SJSA1 (cell line): ENCODE data around the gene TOP3A. TPM values are rescaled to one million over a fixed set of nuclear protein-coding genes. Genes with fewer than 3 reads are reported as not detected.
"Not testable (repeated sequence)": the region's sequence is repeated elsewhere in the genome, so short reads cannot be mapped to it uniquely, and the experiment has no call there.

Experiments
- DNase-seq, 2 experiments: peaks; one replicate each; pipeline ENCODE4 v3.0.0-alpha.2; 2015 to 2020; ENCODE audit warnings: low spot score in 2 of 2, low read depth in 1 of 2
- H3K27ac ChIP-seq: fragments of 250-450 bp; sonication (Bioruptor Pico); 2 replicates; pipeline ENCODE4 v1.5.1; 2020; ENCODE audit warnings: mild to moderate bottlenecking, moderate library complexity
- H3K27me3 ChIP-seq: fragments of 250-450 bp; sonication (Bioruptor Pico); replicated peaks from 2 replicates; pipeline ENCODE4 v1.5.1; 2020; ENCODE audit warnings: mild to moderate bottlenecking, moderate library complexity
- H3K36me3 ChIP-seq: fragments of 250-450 bp; sonication (Bioruptor Pico); 2 replicates; pipeline ENCODE4 v1.5.1; 2020; ENCODE audit warnings: mild to moderate bottlenecking
- H3K4me1 ChIP-seq: fragments of 250-450 bp; sonication (Bioruptor Pico); replicated peaks from 2 replicates; pipeline ENCODE4 v1.6.1; 2021; ENCODE audit warnings: mild to moderate bottlenecking
- H3K4me3 ChIP-seq: fragments of 250-450 bp; sonication (Bioruptor Pico); 2 replicates; pipeline ENCODE4 v1.5.1; 2020; ENCODE audit warnings: mild to moderate bottlenecking
- H3K9me3 ChIP-seq: fragments of 250-450 bp; sonication (Bioruptor Pico); replicated peaks from 2 replicates; pipeline ENCODE4 v1.5.1; 2020; ENCODE audit warnings: mild to moderate bottlenecking
- total RNA-seq: library from RNA; depleted of rRNA; stranded (reverse); fragments of >200 nt; shearing (Covaris generic); gene quantifications from 2 replicates; pipeline ENCODE4 v1.2.3, GENCODE V29; 2014

The TOP3A gene
- total RNA-seq, 1 experiment from 2014 or later: 38.4 TPM

- H3K9me3 ChIP-seq: no peaks in the 10 kb centered on the region
- peaks cover 72% of the 10 kb centered on the region for H3K36me3 ChIP-seq
- H3K27me3 ChIP-seq: no peaks in the 10 kb centered on the region
- peaks cover 8% of the 10 kb centered on the region for H3K4me1 ChIP-seq
- H3K27ac ChIP-seq: no peak overlapping the region
- H3K4me3 ChIP-seq: no peak overlapping the region
- DNase-seq: no peak
These were observed 4.9 kb upstream of the TOP3A start for GRCh38 chr17:18319604-18320256.

DNA sequence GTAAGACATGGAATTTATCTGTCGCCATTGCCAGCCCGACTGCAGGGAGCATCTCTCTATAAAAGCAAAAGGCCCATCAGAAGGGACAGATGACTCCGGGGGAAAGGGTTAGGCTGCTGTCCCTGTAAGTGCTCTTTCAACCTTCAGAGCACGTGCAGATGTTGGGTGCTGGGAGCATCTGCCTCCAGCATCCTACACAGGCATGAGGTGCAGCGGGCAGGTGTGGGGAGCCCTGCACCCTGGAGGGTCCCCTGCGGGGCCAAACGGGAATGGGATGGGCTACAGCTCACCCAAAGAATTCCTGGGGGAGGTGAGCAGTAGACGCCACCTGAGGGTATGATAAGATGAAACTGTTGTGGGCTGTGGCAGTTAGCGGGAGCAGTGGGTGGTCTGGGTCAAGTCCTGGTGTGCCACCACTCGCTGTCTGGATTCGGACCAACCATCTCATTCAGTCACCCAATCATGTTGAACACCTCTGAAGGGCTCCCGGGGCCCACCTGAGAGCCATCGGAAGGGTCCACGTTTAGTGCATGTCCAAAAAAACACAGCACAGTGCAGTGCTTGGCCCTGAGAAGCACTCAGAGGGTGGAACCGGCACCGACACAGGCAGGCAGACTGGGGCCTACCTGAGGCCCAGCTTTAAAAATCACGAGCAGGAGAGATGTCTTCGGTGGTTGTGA is 4.1 kb upstream of the TOP3A start:
- Histone ChIP-seq H3K4me3 (no peak overlapping the region), H3K36me3 (peaks cover 69% of the 10 kb centered on the region), H3K4me1 (peaks cover 9% of the 10 kb centered on the region), H3K27ac (no peak overlapping the region), H3K9me3 (no peaks in the 10 kb centered on the region), H3K27me3 (no peaks in the 10 kb centered on the region)
- no peak for DNase-seq

- H3K27ac ChIP-seq: no peak overlapping the region
- no peak for DNase-seq
These were observed 3.3 kb upstream of the TOP3A start for GRCh38 chr17:18318117-18318516.

GRCh38 chr17:18315961-18316360 is 1.2 kb upstream of the TOP3A start:
- Histone ChIP-seq H3K36me3 (peaks cover 79% of the 10 kb centered on the region), H3K4me3 (peak overlapping the region; percentile 64), H3K9me3 (no peaks in the 10 kb centered on the region), H3K27ac (no peak overlapping the region), H3K4me1 (peaks cover 21% of the 10 kb centered on the region), H3K27me3 (no peaks in the 10 kb centered on the region)
- no peak for DNase-seq

More at GRCh38 chr17:18318117-18318516, 3.3 kb upstream of the TOP3A start:
- H3K9me3 ChIP-seq: no peaks in the 10 kb centered on the region
- no peaks in the 10 kb centered on the region for H3K27me3 ChIP-seq
- no peak overlapping the region for H3K4me3 ChIP-seq
- H3K4me1 ChIP-seq: peaks cover 16% of the 10 kb centered on the region
- H3K36me3 ChIP-seq: peaks cover 69% of the 10 kb centered on the region

DNA sequence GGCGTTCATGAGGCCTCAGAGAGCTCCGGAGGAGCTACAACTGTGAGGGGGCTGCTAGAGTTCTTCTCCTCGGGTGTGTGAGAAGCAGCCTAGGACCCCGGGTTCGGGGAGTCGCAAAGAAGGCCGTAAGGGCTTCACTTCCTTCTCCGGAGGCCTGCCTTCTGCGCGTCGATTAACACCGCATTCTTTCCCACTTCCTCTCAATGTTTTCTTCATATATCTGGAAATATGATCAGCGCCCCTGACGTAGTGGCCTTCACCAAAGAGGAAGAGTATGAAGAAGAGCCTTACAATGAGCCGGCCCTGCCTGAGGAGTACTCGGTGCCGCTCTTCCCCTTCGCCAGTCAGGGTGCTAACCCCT is 748 bp upstream of the TOP3A start:
- H3K27me3 ChIP-seq: no peaks in the 10 kb centered on the region
- H3K36me3 ChIP-seq: peaks cover 80% of the 10 kb centered on the region
- no peaks in the 10 kb centered on the region for H3K9me3 ChIP-seq
- peak overlapping the region; percentile 64 for H3K4me3 ChIP-seq
- no peak for DNase-seq
- peaks cover 21% of the 10 kb centered on the region for H3K4me1 ChIP-seq
- H3K27ac ChIP-seq: peak overlapping the region; percentile 48

DNA sequence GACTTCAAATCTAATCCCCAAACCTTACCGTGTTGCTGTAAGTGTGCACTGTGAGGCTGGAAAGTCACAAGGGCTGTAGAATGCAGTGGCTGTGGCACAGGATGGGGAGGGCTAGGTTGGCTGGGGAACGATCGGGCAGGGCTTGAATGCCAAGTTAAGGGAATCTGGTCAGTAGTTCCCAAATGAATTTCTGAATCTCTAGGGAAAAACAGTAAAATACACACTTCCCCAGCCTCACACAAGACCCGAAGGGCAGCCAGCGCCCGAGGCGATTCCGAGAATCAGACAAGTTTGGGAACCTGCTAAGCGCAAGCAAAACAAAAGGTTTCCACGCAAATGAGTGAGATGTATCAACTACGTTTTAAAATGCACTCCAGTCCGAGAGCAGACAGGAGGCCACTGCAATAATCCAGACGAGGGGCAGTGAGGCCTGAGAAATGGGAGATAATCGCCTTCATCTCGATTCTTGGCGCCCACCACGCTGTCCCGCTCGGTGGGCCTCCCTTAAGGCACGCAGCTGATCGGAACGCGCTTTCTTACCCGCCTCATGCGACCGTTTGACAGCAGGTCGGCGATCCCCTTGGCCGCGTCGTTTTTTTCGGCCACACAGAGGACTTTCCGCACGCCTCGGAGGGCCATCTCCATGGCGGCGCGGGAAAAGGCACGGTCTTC is 599 bp downstream of the TOP3A start:
- Histone ChIP-seq H3K27ac (peak overlapping the region; percentile 48; the same call in 1 of the 2 replicates), H3K27me3 (no peaks in the 10 kb centered on the region), H3K4me3 (peak overlapping the region; percentile 64), H3K36me3 (peaks cover 75% of the 10 kb centered on the region), H3K9me3 (no peaks in the 10 kb centered on the region), H3K4me1 (peaks cover 21% of the 10 kb centered on the region)
- no peak for DNase-seq

DNA sequence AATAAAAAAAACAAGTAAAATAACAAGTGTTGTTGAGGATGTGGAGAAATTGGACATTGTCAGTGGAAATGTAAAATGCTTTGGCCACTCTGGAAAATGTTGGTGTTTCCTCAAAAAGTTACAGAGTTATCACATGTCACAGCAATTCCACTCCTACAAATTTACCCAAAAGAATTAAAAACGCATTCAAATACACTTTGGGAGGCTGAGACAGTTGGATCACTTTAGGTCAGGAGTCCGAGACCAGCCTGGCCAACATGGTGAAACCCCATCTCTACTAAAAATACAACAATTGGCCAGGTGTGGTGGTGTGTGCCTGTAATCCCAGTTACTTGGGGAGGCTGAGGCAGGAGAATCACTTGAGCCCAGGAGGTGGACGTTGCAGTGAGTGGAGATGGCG is 5.6 kb downstream of the TOP3A start:
- DNase-seq: no peak
- no peaks in the 10 kb centered on the region for H3K27me3 ChIP-seq

GRCh38 chr17:18303206-18303605 is 11.6 kb downstream of the TOP3A start:
- DNase-seq, H3K27me3 ChIP-seq, H3K4me1 ChIP-seq, H3K9me3 ChIP-seq, H3K27ac ChIP-seq, H3K4me3 ChIP-seq: not testable (repeated sequence)
- peaks cover 82% of the 10 kb centered on the region for H3K36me3 ChIP-seq

More for the DNA sequence above, 5.6 kb downstream of the TOP3A start:
- Histone ChIP-seq H3K27ac (no peak overlapping the region), H3K4me1 (peaks cover 13% of the 10 kb centered on the region), H3K9me3 (no peaks in the 10 kb centered on the region), H3K36me3 (peaks cover 72% of the 10 kb centered on the region), H3K4me3 (no peak overlapping the region)

DNA sequence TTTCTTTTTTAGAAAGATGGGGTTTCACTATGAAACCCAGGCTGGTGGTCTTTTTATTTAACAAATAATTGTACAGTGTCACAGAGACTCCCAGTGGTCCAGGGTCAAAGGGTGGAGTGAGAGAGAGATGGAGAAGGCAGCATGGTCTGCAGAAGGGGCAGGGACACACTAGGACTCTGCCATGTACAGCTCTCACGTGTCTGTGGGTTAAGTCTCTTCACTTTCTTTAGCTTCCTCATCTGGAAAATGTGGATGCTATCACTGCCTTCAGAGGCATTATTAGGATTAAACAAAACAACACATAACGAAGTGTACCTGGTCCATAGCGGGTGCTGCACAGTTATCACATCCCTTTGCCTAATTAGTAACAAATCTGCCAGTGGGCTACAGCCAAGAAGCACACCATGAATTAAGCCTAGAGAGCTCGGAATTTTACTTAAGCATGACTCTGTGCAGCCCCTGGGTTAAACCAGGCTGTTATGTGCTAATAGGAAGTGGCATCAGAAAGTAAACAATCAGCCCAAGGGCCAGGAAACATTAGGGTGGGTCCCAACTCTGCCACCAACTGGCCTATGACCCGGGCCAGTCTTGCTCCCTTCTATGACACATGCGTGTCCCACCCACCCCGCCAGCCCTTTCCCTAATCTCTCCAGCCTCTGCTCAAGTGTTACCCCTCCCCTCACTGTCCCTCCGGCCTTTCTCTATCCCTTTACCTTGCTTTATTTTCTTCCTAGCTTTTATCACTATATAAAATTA is 13.9 kb downstream of the TOP3A start:
- H3K4me1 ChIP-seq: no peaks in the 10 kb centered on the region
- no peak overlapping the region for H3K4me3 ChIP-seq
- H3K9me3 ChIP-seq: no peaks in the 10 kb centered on the region
- H3K27ac ChIP-seq: no peak overlapping the region
- DNase-seq: no peak
- no peaks in the 10 kb centered on the region for H3K27me3 ChIP-seq
- peaks cover 76% of the 10 kb centered on the region for H3K36me3 ChIP-seq

DNA sequence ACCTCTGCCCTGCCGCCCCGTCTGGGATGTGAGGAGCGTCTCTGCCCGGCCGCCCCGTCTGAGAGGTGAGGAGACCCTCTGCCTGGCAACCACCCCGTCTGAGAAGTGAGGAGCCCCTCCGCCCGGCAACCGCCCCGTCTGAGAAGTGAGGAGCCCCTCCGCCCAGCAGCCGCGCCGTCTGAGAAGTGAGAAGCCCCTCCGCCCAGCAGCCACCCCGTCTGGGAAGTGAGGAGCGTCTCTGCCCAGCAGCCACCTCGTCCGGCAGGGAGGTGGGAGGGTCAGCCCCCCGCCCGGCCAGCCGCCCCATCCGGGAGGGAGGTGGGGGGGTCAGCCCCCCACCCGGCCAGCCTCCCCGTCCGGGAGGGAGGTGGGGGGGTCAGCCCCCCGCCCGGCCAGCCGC is 16.7 kb downstream of the TOP3A start:
- not testable (repeated sequence) for H3K4me1 ChIP-seq, H3K27ac ChIP-seq, H3K27me3 ChIP-seq, H3K9me3 ChIP-seq, H3K4me3 ChIP-seq, DNase-seq
- H3K36me3 ChIP-seq: peaks cover 66% of the 10 kb centered on the region

DNA sequence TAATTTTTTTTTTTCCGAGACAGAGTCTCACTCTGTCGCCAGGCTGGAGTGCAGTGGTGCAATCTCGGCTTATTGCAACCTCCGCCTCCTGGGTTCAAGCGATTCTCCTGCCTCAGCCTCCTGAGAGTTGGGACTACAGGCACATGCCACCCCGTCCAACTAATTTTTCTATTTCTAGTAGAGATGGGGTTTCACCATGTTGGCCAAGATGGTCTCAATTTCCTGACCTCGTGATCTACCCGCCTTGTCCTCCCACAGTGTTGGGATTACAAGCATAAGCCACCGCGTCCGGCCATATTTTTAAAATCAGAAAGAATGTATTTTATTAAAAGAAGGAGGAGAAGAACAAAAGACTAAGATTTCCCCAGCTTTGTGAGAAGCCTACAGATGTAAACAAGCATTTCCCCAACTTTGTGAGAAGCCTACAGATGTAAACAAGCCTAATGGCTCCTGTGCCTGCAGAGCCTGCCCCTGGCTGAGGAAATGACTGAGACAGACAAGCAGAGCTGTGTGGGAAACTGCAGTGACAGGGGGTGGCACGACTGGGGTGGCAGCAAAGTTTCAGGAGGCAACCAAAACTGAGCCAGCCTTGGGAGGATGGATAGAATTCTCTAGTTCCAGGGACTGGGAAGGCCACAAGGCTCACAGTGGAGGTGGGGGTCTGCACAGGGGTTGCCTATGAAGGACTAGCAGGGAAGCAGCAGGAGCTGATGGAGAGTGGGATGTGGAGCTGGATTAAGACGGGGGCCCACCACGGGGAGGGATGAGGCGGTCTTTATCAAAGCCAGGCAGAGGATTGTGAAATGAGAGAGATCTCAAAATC is 22.9 kb downstream of the TOP3A start:
- peaks cover 79% of the 10 kb centered on the region for H3K36me3 ChIP-seq
- no peak overlapping the region for H3K4me3 ChIP-seq
- no peak overlapping the region for H3K27ac ChIP-seq
- no peaks in the 10 kb centered on the region for H3K4me1 ChIP-seq
- H3K9me3 ChIP-seq: no peaks in the 10 kb centered on the region
- no peaks in the 10 kb centered on the region for H3K27me3 ChIP-seq
- no peak for DNase-seq

DNA sequence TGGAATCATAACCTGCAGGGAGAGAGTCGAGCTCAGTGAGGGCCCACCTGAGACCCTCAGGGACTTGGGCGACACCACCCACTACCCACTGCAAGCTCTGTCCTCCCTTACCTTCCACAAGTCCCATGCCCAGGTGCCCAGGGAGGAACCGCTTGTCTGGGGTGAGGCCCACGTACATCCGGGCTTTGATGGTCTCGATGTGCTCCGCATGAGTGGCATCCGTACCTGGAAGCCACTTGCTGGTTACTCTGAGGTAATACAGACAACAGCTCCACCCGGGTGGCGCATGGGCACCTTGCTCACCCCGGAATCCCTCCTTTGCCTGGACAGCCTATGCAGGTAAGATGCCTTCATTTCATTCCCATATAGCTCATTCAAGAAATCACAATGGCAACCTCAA is 29.5 kb downstream of the TOP3A start:
- Histone ChIP-seq H3K4me3 (no peak overlapping the region), H3K4me1 (no peaks in the 10 kb centered on the region), H3K27ac (no peak overlapping the region), H3K9me3 (no peaks in the 10 kb centered on the region), H3K36me3 (peaks cover 95% of the 10 kb centered on the region), H3K27me3 (no peaks in the 10 kb centered on the region)
- no peak for DNase-seq

DNA sequence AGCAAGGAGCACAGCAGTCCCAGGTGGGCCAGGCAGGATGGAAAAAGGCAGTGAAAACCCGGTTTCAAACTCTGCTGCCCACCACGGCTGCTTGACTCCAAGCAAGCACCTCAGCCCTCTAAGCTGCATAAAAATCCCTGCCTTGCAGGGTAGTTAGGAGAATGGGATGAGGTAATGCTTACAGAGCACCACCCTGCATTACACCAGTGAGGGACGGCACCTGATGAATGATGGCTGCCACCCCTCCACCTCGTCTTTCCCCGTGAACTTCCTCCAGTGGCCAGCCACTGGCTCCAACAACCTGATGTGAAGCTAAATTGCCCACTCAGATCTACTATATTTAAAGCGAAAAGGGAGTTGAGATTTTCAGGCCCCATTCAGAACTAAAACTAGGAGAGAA is 33.0 kb downstream of the TOP3A start:
- H3K27ac ChIP-seq: no peak overlapping the region
- no peaks in the 10 kb centered on the region for H3K4me1 ChIP-seq
- H3K27me3 ChIP-seq: no peaks in the 10 kb centered on the region
- no peak for DNase-seq
- no peaks in the 10 kb centered on the region for H3K9me3 ChIP-seq
- H3K4me3 ChIP-seq: no peak overlapping the region
- H3K36me3 ChIP-seq: peaks cover 94% of the 10 kb centered on the region
